NT2/D1 (cell line): ENCODE measurements around the gene RETN.

Experiments used
- YY1 ChIP-seq: IDR thresholded peaks from 2 replicates; pipeline ENCODE4 v1.6.1; 2011; ENCODE audit not compliant: insufficient read length, insufficient read depth
- ZNF274 ChIP-seq: IDR thresholded peaks from 2 replicates; pipeline ENCODE4 v1.6.1; 2011; ENCODE audit warnings: mild to moderate bottlenecking, low read depth, low read length

DNA sequence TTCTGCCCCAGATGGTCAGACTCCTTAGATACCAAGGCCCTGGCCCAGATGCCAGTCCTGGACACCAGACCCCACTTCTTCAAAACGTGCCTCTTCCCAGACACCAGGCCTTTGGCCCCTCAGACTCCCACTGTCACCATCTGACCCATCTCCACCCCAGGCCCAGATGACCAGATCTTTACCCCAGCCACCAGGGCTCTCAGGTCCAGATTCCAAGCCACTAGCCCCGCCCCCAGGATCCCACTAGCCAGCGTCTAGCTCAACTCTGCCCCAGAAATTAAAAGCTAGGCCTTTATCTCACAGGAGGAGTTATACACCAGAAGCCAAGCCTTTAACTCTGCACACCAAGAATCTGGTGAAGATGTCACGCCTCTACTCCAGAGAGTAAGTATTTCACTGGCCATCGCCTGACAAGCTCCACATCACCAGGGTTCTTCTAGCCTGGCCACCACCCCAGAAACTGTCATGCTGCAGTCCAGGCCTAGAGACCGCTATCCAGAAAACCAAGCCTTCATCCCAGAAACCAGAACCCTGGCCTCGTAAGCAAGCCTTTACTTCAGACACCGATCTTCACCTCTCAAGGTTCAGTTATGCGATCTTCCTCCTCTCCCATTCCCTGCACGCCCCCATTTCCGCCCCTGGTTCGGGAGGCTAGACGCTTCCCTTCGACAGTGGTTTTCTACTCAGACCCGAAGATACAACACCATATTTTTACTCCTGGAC lies 40.1 kb upstream of the RETN start:
- TF ChIP-seq ZNF274 (no peak), YY1 (no peak)
